HepG2 (cell line): ENCODE results near the gene TMEM80. TPM values are rescaled to one million over a fixed set of nuclear protein-coding genes. Genes with fewer than 3 reads are reported as not detected.

ENCODE experiments used
- ASH2L ChIP-seq: fragments of 300-600, 200-600 bp; sonication (generic); IDR thresholded peaks from 2 replicates; pipeline ENCODE4 v1.7.0; 2017; ENCODE audit warnings: low read depth, mild to moderate bottlenecking, moderate library complexity, mixed read lengths, low read length; ENCODE audit not compliant: insufficient read length
- BORCS8-MEF2B ChIP-seq: sonication (generic); formaldehyde crosslinking; IDR thresholded peaks from 2 replicates; pipeline ENCODE4 v1.8.0; 2022; ENCODE audit warnings: mild to moderate bottlenecking, missing genetic modification reagents
- CERS6 ChIP-seq: sonication (generic); formaldehyde crosslinking; IDR thresholded peaks from 2 replicates; pipeline ENCODE4 v1.5.0; 2020; ENCODE audit warnings: missing genetic modification reagents
- CREB3 ChIP-seq: sonication (generic); formaldehyde crosslinking; IDR thresholded peaks from 2 replicates; pipeline ENCODE4 v1.5.0; 2020; ENCODE audit warnings: missing genetic modification reagents
- FOXO4 ChIP-seq: sonication (generic); formaldehyde crosslinking; conservative IDR thresholded peaks from 2 replicates; pipeline ENCODE4 v1.8.1; 2023; ENCODE audit warnings: missing genetic modification reagents
- HES4 ChIP-seq: sonication (generic); formaldehyde crosslinking; IDR thresholded peaks from 2 replicates; pipeline ENCODE4 v1.9.0; 2021; ENCODE audit warnings: mild to moderate bottlenecking, missing genetic modification reagents, borderline replicate concordance
- NR3C1 ChIP-seq: sonication (generic); formaldehyde crosslinking; IDR thresholded peaks from 2 replicates; pipeline ENCODE4 v1.4.0; 2020; ENCODE audit warnings: missing genetic modification reagents
- PHF20 ChIP-seq: sonication (generic); formaldehyde crosslinking; IDR thresholded peaks from 2 replicates; pipeline ENCODE4 v1.5.0; 2020; ENCODE audit warnings: mild to moderate bottlenecking, missing genetic modification reagents
- RAD21 ChIP-seq: fragments of 450-650 bp; formaldehyde crosslinking; IDR thresholded peaks from 2 replicates; pipeline ENCODE4 v1.5.0; 2020; ENCODE audit warnings: mild to moderate bottlenecking
- TCF7 ChIP-seq: sonication (generic); IDR thresholded peaks from 2 replicates; pipeline ENCODE4 v1.6.1; 2016; ENCODE audit warnings: antibody characterized with exemption, low read depth
- THAP11 ChIP-seq: IDR thresholded peaks from 2 replicates; pipeline ENCODE4 v1.6.1; 2016; ENCODE audit warnings: missing biosample characterization, missing genetic modification reagents
- TMF1 ChIP-seq: sonication (generic); formaldehyde crosslinking; IDR thresholded peaks from 2 replicates; pipeline ENCODE4 v1.8.1; 2022; ENCODE audit warnings: low read depth, missing genetic modification reagents
- ZBTB20 ChIP-seq: sonication (generic); formaldehyde crosslinking; IDR thresholded peaks from 2 replicates; pipeline ENCODE4 v1.8.1; 2023; ENCODE audit warnings: missing genetic modification reagents, low read depth, mild to moderate bottlenecking, borderline replicate concordance
- ZBTB3 ChIP-seq: sonication (generic); formaldehyde crosslinking; IDR thresholded peaks from 2 replicates; pipeline ENCODE4 v1.4.0; 2020; ENCODE audit warnings: low read depth, mild to moderate bottlenecking, moderate library complexity, missing genetic modification reagents, borderline replicate concordance
- ZC3H13 ChIP-seq: sonication (generic); formaldehyde crosslinking; IDR thresholded peaks from 2 replicates; pipeline ENCODE4 v1.8.1; 2023; ENCODE audit warnings: mild to moderate bottlenecking, missing genetic modification reagents, moderate library complexity
- ZNF414 ChIP-seq: sonication (generic); formaldehyde crosslinking; IDR thresholded peaks from 2 replicates; pipeline ENCODE4 v1.5.0; 2020; ENCODE audit warnings: missing genetic modification reagents
- ZNF746 ChIP-seq: sonication (generic); formaldehyde crosslinking; IDR thresholded peaks from 2 replicates; pipeline ENCODE4 v1.8.0; 2022; ENCODE audit warnings: mild to moderate bottlenecking, missing genetic modification reagents
- ZNF772 ChIP-seq: sonication (generic); formaldehyde crosslinking; IDR thresholded peaks from 2 replicates; pipeline ENCODE4 v1.5.0; 2020; ENCODE audit warnings: mild to moderate bottlenecking, missing genetic modification reagents
- ZNF841 ChIP-seq: sonication (generic); formaldehyde crosslinking; IDR thresholded peaks from 2 replicates; pipeline ENCODE4 v1.8.1; 2023; ENCODE audit warnings: missing genetic modification reagents, borderline replicate concordance
- ZSCAN12 ChIP-seq: sonication (generic); formaldehyde crosslinking; IDR thresholded peaks from 2 replicates; pipeline ENCODE4 v1.9.0; 2021; ENCODE audit warnings: mild to moderate bottlenecking, missing genetic modification reagents
- polyA plus RNA-seq, 8 experiments: library from polyadenylated mRNA; depleted of rRNA in 3 of 8; stranded (reverse) in 7 of 8; unstranded in 1 of 8; fragments of >200 nt; fragmentation: Illumina TruSeq in 4 of 8; extraction: Trizol in 4 of 8; gene quantifications; 2 replicates each; pipeline versions ENCODE4 v1.2.1 to v1.2.3, GENCODE V29; 2011 to 2016; ENCODE audit warnings: low read depth in 4 of 8, missing spikeins in 1 of 8, mixed read lengths in 1 of 8; ENCODE audit not compliant: insufficient read depth in 1 of 8
- total RNA-seq, 5 experiments: library from RNA; depleted of rRNA; stranded (reverse); fragments of >200 nt; fragmentation: Illumina TruSeq; extraction: Trizol; gene quantifications; 2 replicates each; pipeline ENCODE4 v1.2.3, GENCODE V29; 2016; ENCODE audit warnings: low read depth in 1 of 5
- TF ChIP-seq, protein P1 (sequence below): sonication (generic); formaldehyde crosslinking; IDR thresholded peaks from 2 replicates; pipeline ENCODE4 v1.4.0; 2020; ENCODE audit warnings: mild to moderate bottlenecking, missing genetic modification reagents, borderline replicate concordance
- TF ChIP-seq, protein P2 (sequence below): sonication (generic); formaldehyde crosslinking; IDR thresholded peaks from 2 replicates; pipeline ENCODE4 v1.5.0; 2020; ENCODE audit warnings: mild to moderate bottlenecking, missing genetic modification reagents

Gene TMEM80
- total and polyA plus RNA-seq, 2 of the 13 experiments (the other 11 are each of a cell fraction or from before 2014, with no cell fraction given) = 5.6 to 17.1 TPM

DNA sequence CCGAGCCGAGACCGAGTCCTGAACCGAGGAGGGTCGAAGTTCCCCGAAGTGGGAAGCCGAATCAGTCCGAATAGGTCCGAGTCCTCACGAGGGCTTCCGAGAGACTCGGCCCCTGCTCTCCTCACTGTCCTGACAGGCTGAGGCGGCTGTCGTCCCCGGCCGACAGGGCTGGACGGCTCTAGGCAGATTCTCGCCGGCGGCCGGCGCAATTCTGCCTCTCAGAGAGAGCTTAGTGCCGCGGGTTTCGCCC is 403 bp upstream of the TMEM80 start (continued):
- TF ChIP-seq ZBTB20 (CRISPR knock-in tag) = 0 out of 2 replicates have a peak, but pooled peaks have one; percentile 43
- no peak for TF ChIP-seq CERS6 (CRISPR knock-in tag)
- TF ChIP-seq ZBTB3 = 0 out of 2 replicates have a peak, but pooled peaks have one; percentile 40
- TF ChIP-seq ZSCAN12 = no peak
- no peak for TF ChIP-seq TCF7
- no peak for TF ChIP-seq ZNF841
- no peak for TF ChIP-seq RAD21 (CRISPR knock-in tag)
- no peak for TF ChIP-seq FOXO4 (CRISPR knock-in tag)
- TF ChIP-seq ZNF414 = 0 out of 2 replicates have a peak, but pooled peaks have one; percentile 13
- TF ChIP-seq ZC3H13 = no peak
- peak; percentile 11 for TF ChIP-seq ASH2L
- TF ChIP-seq HES4 (CRISPR knock-in tag) = no peak
- TF ChIP-seq, protein P1, sequence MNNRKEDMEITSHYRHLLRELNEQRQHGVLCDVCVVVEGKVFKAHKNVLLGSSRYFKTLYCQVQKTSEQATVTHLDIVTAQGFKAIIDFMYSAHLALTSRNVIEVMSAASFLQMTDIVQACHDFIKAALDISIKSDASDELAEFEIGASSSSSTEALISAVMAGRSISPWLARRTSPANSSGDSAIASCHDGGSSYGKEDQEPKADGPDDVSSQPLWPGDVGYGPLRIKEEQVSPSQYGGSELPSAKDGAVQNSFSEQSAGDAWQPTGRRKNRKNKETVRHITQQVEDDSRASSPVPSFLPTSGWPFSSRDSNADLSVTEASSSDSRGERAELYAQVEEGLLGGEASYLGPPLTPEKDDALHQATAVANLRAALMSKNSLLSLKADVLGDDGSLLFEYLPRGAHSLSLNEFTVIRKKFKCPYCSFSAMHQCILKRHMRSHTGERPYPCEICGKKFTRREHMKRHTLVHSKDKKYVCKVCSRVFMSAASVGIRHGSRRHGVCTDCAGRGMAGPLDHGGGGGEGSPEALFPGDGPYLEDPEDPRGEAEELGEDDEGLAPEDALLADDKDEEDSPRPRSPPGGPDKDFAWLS (CRISPR knock-in tag) = no peak
- TF ChIP-seq THAP11 (CRISPR knock-in tag) = no peak
- 0 out of 2 replicates have a peak, but pooled peaks have one; percentile 2 for TF ChIP-seq ZNF772 (CRISPR knock-in tag)
- no peak for TF ChIP-seq NR3C1
- no peak for TF ChIP-seq ZNF746 (CRISPR knock-in tag)
- no peak for TF ChIP-seq TMF1
- TF ChIP-seq PHF20 (CRISPR knock-in tag) = no peak
- TF ChIP-seq, protein P2, sequence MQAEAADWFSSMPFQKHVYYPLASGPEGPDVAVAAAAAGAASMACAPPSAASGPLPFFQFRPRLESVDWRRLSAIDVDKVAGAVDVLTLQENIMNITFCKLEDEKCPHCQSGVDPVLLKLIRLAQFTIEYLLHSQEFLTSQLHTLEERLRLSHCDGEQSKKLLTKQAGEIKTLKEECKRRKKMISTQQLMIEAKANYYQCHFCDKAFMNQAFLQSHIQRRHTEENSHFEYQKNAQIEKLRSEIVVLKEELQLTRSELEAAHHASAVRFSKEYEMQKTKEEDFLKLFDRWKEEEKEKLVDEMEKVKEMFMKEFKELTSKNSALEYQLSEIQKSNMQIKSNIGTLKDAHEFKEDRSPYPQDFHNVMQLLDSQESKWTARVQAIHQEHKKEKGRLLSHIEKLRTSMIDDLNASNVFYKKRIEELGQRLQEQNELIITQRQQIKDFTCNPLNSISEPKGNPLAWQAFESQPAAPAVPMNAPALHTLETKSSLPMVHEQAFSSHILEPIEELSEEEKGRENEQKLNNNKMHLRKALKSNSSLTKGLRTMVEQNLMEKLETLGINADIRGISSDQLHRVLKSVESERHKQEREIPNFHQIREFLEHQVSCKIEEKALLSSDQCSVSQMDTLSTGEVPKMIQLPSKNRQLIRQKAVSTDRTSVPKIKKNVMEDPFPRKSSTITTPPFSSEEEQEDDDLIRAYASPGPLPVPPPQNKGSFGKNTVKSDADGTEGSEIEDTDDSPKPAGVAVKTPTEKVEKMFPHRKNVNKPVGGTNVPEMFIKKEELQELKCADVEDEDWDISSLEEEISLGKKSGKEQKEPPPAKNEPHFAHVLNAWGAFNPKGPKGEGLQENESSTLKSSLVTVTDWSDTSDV = no peak
- TF ChIP-seq BORCS8-MEF2B (CRISPR knock-in tag) = no peak
- no peak for TF ChIP-seq CREB3
